Measurements from ENCODE around the gene HLA-F. TPM values are rescaled to one million over a fixed set of nuclear protein-coding genes. Genes with fewer than 3 reads are reported as not detected.

HLA-F gene
- total and polyA plus RNA-seq, 4 donors: 2.3 to 12.7 (median 7.9) TPM

- no peaks in the 10 kb centered on the region for H3K36me3 ChIP-seq (ENCODE audit: control insufficient read depth, insufficient read depth, low read length)
- peak overlapping the region; percentile 49 for H3K4me3 ChIP-seq (ENCODE audit: low read depth, low read length)
- H3K27ac ChIP-seq (ENCODE audit: low read depth, low read length): no peak overlapping the region
- H3K27me3 ChIP-seq (ENCODE audit: control insufficient read depth, insufficient read depth, low read length): peaks cover 56% of the 10 kb centered on the region
- H3K4me1 ChIP-seq (ENCODE audit: control insufficient read depth, insufficient read depth, low read length): peaks cover 35% of the 10 kb centered on the region
- under 1% methylated on average over 63 of the region's 63 CpGs for WGBS (ENCODE audit: insufficient coverage)
- H3K9me3 ChIP-seq (ENCODE audit: control insufficient read depth, insufficient read depth, low read length): no peaks in the 10 kb centered on the region
- peak; percentile 28 to 92 (median 57) for DNase-seq (ENCODE audit: low read depth in 4 of 6, low spot score in 6 of 6)
Observed at GRCh38 chr6:29748391-29749307, 25.4 kb downstream of the HLA-F start.

- H3K9me3 ChIP-seq (ENCODE audit: control insufficient read depth, insufficient read depth, low read length): no peaks in the 10 kb centered on the region
- WGBS (ENCODE audit: insufficient coverage): 2% methylated on average over 10 of the region's 13 CpGs
- H3K4me1 ChIP-seq (ENCODE audit: control insufficient read depth, insufficient read depth, low read length): peaks cover 35% of the 10 kb centered on the region
- peak overlapping the region; percentile 49 for H3K4me3 ChIP-seq (ENCODE audit: low read depth, low read length)
- peaks cover 56% of the 10 kb centered on the region for H3K27me3 ChIP-seq (ENCODE audit: control insufficient read depth, insufficient read depth, low read length)
- H3K36me3 ChIP-seq (ENCODE audit: control insufficient read depth, insufficient read depth, low read length): no peaks in the 10 kb centered on the region
- DNase-seq (ENCODE audit: low read depth in 4 of 6, low spot score in 6 of 6): peak in 1 of 6 donors; percentile 8
- no peak overlapping the region for H3K27ac ChIP-seq (ENCODE audit: low read depth, low read length)
Observed at GRCh38 chr6:29749308-29749662, 26.1 kb downstream of the HLA-F start.

GRCh38 chr6:29749668-29750067 is 26.4 kb downstream of the HLA-F start:
- no peak for DNase-seq (ENCODE audit: low read depth in 4 of 6, low spot score in 6 of 6)
- Histone ChIP-seq H3K27me3 (ENCODE audit: control insufficient read depth, insufficient read depth, low read length) (peaks cover 59% of the 10 kb centered on the region), H3K4me1 (ENCODE audit: control insufficient read depth, insufficient read depth, low read length) (peaks cover 35% of the 10 kb centered on the region), H3K4me3 (ENCODE audit: low read depth, low read length) (no peak overlapping the region), H3K27ac (ENCODE audit: low read depth, low read length) (no peak overlapping the region), H3K36me3 (ENCODE audit: control insufficient read depth, insufficient read depth, low read length) (no peaks in the 10 kb centered on the region), H3K9me3 (ENCODE audit: control insufficient read depth, insufficient read depth, low read length) (no peaks in the 10 kb centered on the region)
- whole genome bisulfite sequencing (ENCODE audit: insufficient coverage): 51% methylated on average over 5 of the region's 5 CpGs

DNA sequence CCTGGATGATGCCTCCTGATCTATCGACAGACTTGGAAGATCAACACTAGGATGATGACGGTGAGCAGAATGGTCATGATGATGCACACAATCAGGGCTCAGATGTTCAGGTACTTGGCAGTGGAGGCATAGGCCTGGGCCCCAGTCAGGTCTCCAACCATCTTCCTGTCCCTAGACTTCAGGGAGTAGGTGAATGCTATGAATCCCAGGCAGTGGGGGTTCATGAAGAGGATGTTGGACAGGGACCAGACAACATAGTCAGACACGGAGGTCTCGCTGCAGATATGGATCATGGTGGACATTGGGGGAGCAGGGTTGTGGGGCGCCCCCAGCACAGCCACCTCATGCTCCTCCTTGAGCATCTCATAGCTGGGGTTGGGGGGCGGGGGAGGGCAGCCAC is 27.5 kb downstream of the HLA-F start:
- no peaks in the 10 kb centered on the region for H3K9me3 ChIP-seq (ENCODE audit: control insufficient read depth, insufficient read depth, low read length)
- DNase-seq (ENCODE audit: low read depth in 4 of 6, low spot score in 6 of 6): no peak
- H3K4me1 ChIP-seq (ENCODE audit: control insufficient read depth, insufficient read depth, low read length): peaks cover 40% of the 10 kb centered on the region
- H3K27me3 ChIP-seq (ENCODE audit: control insufficient read depth, insufficient read depth, low read length): peaks cover 61% of the 10 kb centered on the region
- H3K4me3 ChIP-seq (ENCODE audit: low read depth, low read length): no peak overlapping the region
- no peak overlapping the region for H3K27ac ChIP-seq (ENCODE audit: low read depth, low read length)
- WGBS (ENCODE audit: insufficient coverage): 88% methylated on average over 4 of the region's 6 CpGs
- no peaks in the 10 kb centered on the region for H3K36me3 ChIP-seq (ENCODE audit: control insufficient read depth, insufficient read depth, low read length)

DNA sequence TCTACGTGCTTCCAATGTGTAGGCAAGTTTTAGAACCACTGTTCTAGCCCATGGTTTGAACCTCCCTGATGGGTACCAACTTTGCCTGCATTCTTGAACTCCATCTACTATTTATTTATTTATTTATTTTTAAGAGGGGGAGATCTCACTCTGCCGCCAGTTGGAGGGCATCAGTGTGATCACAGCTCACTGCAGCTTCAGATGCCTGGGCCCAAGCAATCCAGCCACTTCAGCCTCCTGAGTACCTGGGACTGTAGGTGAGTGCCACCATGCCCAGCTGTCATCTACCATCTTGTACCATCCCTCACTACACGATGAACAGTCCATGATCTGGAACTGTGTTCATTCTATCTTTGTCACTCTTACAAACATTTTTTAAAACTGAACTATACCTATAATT is 28.2 kb downstream of the HLA-F start:
- Histone ChIP-seq H3K9me3 (ENCODE audit: control insufficient read depth, insufficient read depth, low read length) (no peaks in the 10 kb centered on the region), H3K36me3 (ENCODE audit: control insufficient read depth, insufficient read depth, low read length) (no peaks in the 10 kb centered on the region), H3K4me3 (ENCODE audit: low read depth, low read length) (no peak overlapping the region), H3K27ac (ENCODE audit: low read depth, low read length) (no peak overlapping the region), H3K27me3 (ENCODE audit: control insufficient read depth, insufficient read depth, low read length) (peaks cover 63% of the 10 kb centered on the region), H3K4me1 (ENCODE audit: control insufficient read depth, insufficient read depth, low read length) (peaks cover 40% of the 10 kb centered on the region)
- WGBS (ENCODE audit: insufficient coverage): 100% methylated on average over 3 of the region's 3 CpGs
- no peak for DNase-seq (ENCODE audit: low read depth in 4 of 6, low spot score in 6 of 6)

GRCh38 chr6:29752451-29753308 is 29.4 kb downstream of the HLA-F start:
- Histone ChIP-seq H3K27me3 (ENCODE audit: control insufficient read depth, insufficient read depth, low read length) (peaks cover 66% of the 10 kb centered on the region), H3K4me1 (ENCODE audit: control insufficient read depth, insufficient read depth, low read length) (peaks cover 38% of the 10 kb centered on the region), H3K36me3 (ENCODE audit: control insufficient read depth, insufficient read depth, low read length) (no peaks in the 10 kb centered on the region), H3K4me3 (ENCODE audit: low read depth, low read length) (peak overlapping the region; percentile 78), H3K27ac (ENCODE audit: low read depth, low read length) (peak overlapping the region; percentile 75), H3K9me3 (ENCODE audit: control insufficient read depth, insufficient read depth, low read length) (no peaks in the 10 kb centered on the region)
- peak in 5 of 6 donors; percentile 39 to 84 (median 60) for DNase-seq (ENCODE audit: low read depth in 4 of 6, low spot score in 6 of 6)
- under 1% methylated on average over 64 of the region's 64 CpGs for WGBS (ENCODE audit: insufficient coverage)

DNA sequence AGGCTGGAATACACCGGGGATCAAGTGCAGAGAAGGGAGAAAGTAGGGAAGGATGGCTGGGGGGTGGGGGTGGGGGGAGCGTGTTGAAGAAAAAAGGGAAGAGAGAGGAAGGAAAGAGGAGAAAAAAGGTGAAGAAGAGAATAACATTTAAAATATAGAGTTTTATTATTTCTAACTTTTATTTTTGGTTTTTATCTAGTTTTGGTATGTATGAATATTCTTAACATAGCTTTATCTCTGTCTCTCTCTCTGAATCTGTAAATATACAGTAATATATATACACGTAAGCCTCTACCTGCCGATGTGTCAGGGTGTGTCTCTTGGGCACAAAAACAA is 30.0 kb downstream of the HLA-F start:
- WGBS (ENCODE audit: insufficient coverage): 0% methylated on average over 1 of the region's 4 CpGs
- Histone ChIP-seq H3K36me3 (ENCODE audit: control insufficient read depth, insufficient read depth, low read length) (no peaks in the 10 kb centered on the region), H3K4me1 (ENCODE audit: control insufficient read depth, insufficient read depth, low read length) (peaks cover 32% of the 10 kb centered on the region), H3K9me3 (ENCODE audit: control insufficient read depth, insufficient read depth, low read length) (no peaks in the 10 kb centered on the region), H3K27me3 (ENCODE audit: control insufficient read depth, insufficient read depth, low read length) (peaks cover 62% of the 10 kb centered on the region), H3K4me3 (ENCODE audit: low read depth, low read length) (peak overlapping the region; percentile 78), H3K27ac (ENCODE audit: low read depth, low read length) (peak overlapping the region; percentile 75)
- no peak for DNase-seq (ENCODE audit: low read depth in 4 of 6, low spot score in 6 of 6)

DNA sequence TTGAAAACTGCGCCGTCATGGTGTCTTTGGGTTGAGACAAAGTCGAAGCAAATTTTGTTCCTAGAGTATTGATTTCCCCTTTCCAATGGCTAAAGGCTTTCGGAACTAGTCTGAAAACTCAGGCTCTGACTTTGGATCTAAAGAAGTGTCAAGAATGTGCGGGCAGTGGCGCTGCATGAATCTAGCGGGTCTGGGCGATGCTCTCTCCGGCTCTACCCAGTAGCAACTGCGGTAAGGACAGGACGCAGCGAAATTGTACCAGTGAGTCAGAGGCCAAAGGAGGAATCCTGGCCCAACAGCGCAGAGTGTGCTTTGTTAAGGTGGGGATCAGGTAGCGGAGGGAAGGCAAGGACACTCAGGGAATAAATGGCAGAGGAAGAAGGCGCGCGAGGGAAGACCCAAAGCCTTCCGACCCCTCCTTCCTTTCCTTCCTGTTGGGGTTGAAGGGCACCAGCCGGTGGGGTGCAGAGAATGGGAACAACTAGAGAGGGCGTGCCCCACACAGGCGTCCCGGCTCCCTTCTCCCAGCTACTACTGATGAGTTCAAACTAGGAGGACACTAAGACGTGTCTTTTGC is 32.1 kb downstream of the HLA-F start:
- no peak for DNase-seq (ENCODE audit: low read depth in 4 of 6, low spot score in 6 of 6)
- Histone ChIP-seq H3K27ac (ENCODE audit: low read depth, low read length) (no peak overlapping the region), H3K9me3 (ENCODE audit: control insufficient read depth, insufficient read depth, low read length) (no peaks in the 10 kb centered on the region), H3K4me3 (ENCODE audit: low read depth, low read length) (no peak overlapping the region), H3K27me3 (ENCODE audit: control insufficient read depth, insufficient read depth, low read length) (peaks cover 45% of the 10 kb centered on the region), H3K36me3 (ENCODE audit: control insufficient read depth, insufficient read depth, low read length) (no peaks in the 10 kb centered on the region), H3K4me1 (ENCODE audit: control insufficient read depth, insufficient read depth, low read length) (peaks cover 18% of the 10 kb centered on the region)
- WGBS (ENCODE audit: insufficient coverage): 35% methylated on average over 19 of the region's 23 CpGs

DNA sequence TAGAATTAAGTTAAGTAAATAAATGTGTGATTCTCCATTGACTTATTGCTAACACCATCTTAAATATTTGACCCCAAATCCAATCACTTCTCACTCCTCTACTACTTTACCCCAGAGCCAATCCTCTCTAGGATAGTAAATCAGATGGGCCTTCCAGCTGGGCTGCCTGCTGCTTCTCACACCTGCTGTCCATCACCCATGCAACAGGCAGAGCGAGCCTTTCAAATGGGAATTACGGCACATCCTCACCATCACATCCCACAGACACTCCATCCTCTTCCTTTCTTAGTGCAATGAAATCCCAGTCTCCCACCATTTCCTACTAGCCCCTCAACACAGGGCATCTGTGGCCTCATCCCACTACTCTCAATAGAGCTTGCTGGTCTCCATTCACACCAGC is 34.0 kb downstream of the HLA-F start:
- Histone ChIP-seq H3K27me3 (ENCODE audit: control insufficient read depth, insufficient read depth, low read length) (peaks cover 43% of the 10 kb centered on the region), H3K4me1 (ENCODE audit: control insufficient read depth, insufficient read depth, low read length) (peaks cover 16% of the 10 kb centered on the region), H3K4me3 (ENCODE audit: low read depth, low read length) (no peak overlapping the region), H3K9me3 (ENCODE audit: control insufficient read depth, insufficient read depth, low read length) (no peaks in the 10 kb centered on the region), H3K36me3 (ENCODE audit: control insufficient read depth, insufficient read depth, low read length) (no peaks in the 10 kb centered on the region), H3K27ac (ENCODE audit: low read depth, low read length) (no peak overlapping the region)
- no peak for DNase-seq (ENCODE audit: low read depth in 4 of 6, low spot score in 6 of 6)
- WGBS (ENCODE audit: insufficient coverage): 91% methylated on average over 1 of the region's 2 CpGs
